ENCODE measurements around the gene ADNP2. TPM values are rescaled to one million over a fixed set of nuclear protein-coding genes. Genes with fewer than 3 reads are reported as not detected.
A peak's percentile ranks its signal among the peaks of the same experiment; 100 is the strongest.

The ADNP2 gene
- total RNA-seq, 1 donor from 2014 or later, result 19.2 TPM

GRCh38 chr18:80104364-80104779 lies 4.7 kb upstream of the ADNP2 start:
- peaks cover 11% of the 10 kb centered on the region for H3K4me1 Mint-ChIP-seq (ENCODE audit: unreplicated experiment)
- no peak overlapping the region for H3K4me3 Mint-ChIP-seq (ENCODE audit: unreplicated experiment)
- H3K27me3 Mint-ChIP-seq (ENCODE audit: unreplicated experiment), result no peaks in the 10 kb centered on the region
- DNase-seq (ENCODE audit: extremely low spot score, unreplicated experiment), result peak; percentile 66
- no peaks in the 10 kb centered on the region for H3K36me3 Mint-ChIP-seq (ENCODE audit: unreplicated experiment)
- no peak for TF ChIP-seq CTCF (IDR thresholded peaks at IDR 0.05)
- no peaks in the 10 kb centered on the region for H3K9me3 Mint-ChIP-seq (ENCODE audit: unreplicated experiment)
- peak overlapping the region; percentile 54 for H3K27ac Mint-ChIP-seq (ENCODE audit: unreplicated experiment)

GRCh38 chr18:80105369-80106167 lies 3.5 kb upstream of the ADNP2 start:
- peaks cover under 1% of the 10 kb centered on the region for H3K36me3 Mint-ChIP-seq (ENCODE audit: unreplicated experiment)
- TF ChIP-seq CTCF (IDR thresholded peaks at IDR 0.05), result no peak
- no peaks in the 10 kb centered on the region for H3K9me3 Mint-ChIP-seq (ENCODE audit: unreplicated experiment)
- H3K4me1 Mint-ChIP-seq (ENCODE audit: unreplicated experiment), result peaks cover 18% of the 10 kb centered on the region
- DNase-seq (ENCODE audit: extremely low spot score, unreplicated experiment), result peak; percentile 48
- H3K27me3 Mint-ChIP-seq (ENCODE audit: unreplicated experiment), result no peaks in the 10 kb centered on the region
- H3K4me3 Mint-ChIP-seq (ENCODE audit: unreplicated experiment), result no peak overlapping the region
- no peak overlapping the region for H3K27ac Mint-ChIP-seq (ENCODE audit: unreplicated experiment)

- H3K4me3 Mint-ChIP-seq (ENCODE audit: unreplicated experiment), result no peak overlapping the region
- no peak overlapping the region for H3K27ac Mint-ChIP-seq (ENCODE audit: unreplicated experiment)
- DNase-seq (ENCODE audit: extremely low spot score, unreplicated experiment), result no peak
- peaks cover 2% of the 10 kb centered on the region for H3K36me3 Mint-ChIP-seq (ENCODE audit: unreplicated experiment)
- H3K27me3 Mint-ChIP-seq (ENCODE audit: unreplicated experiment), result no peaks in the 10 kb centered on the region
- H3K9me3 Mint-ChIP-seq (ENCODE audit: unreplicated experiment), result no peaks in the 10 kb centered on the region
- no peak for TF ChIP-seq CTCF (IDR thresholded peaks at IDR 0.05)
- H3K4me1 Mint-ChIP-seq (ENCODE audit: unreplicated experiment), result peaks cover 23% of the 10 kb centered on the region
These were observed 2.5 kb upstream of the ADNP2 start for GRCh38 chr18:80106482-80107051.

- peaks cover 2% of the 10 kb centered on the region for H3K36me3 Mint-ChIP-seq (ENCODE audit: unreplicated experiment)
- peaks cover 23% of the 10 kb centered on the region for H3K4me1 Mint-ChIP-seq (ENCODE audit: unreplicated experiment)
- no peaks in the 10 kb centered on the region for H3K9me3 Mint-ChIP-seq (ENCODE audit: unreplicated experiment)
- DNase-seq (ENCODE audit: extremely low spot score, unreplicated experiment), result no peak
- H3K4me3 Mint-ChIP-seq (ENCODE audit: unreplicated experiment), result no peak overlapping the region
- no peak for TF ChIP-seq CTCF (IDR thresholded peaks at IDR 0.05)
- no peaks in the 10 kb centered on the region for H3K27me3 Mint-ChIP-seq (ENCODE audit: unreplicated experiment)
- no peak overlapping the region for H3K27ac Mint-ChIP-seq (ENCODE audit: unreplicated experiment)
These were observed 1.6 kb upstream of the ADNP2 start for GRCh38 chr18:80107426-80107825.

GRCh38 chr18:80108121-80108536 lies 933 bp upstream of the ADNP2 start:
- H3K4me3 Mint-ChIP-seq (ENCODE audit: unreplicated experiment), result peak overlapping the region; percentile 71
- no peak for DNase-seq (ENCODE audit: extremely low spot score, unreplicated experiment)
- TF ChIP-seq CTCF (IDR thresholded peaks at IDR 0.05), result no peak
- peak overlapping the region; percentile 88 for H3K27ac Mint-ChIP-seq (ENCODE audit: unreplicated experiment)
- H3K9me3 Mint-ChIP-seq (ENCODE audit: unreplicated experiment), result no peaks in the 10 kb centered on the region
- H3K36me3 Mint-ChIP-seq (ENCODE audit: unreplicated experiment), result peaks cover 2% of the 10 kb centered on the region
- peaks cover 26% of the 10 kb centered on the region for H3K4me1 Mint-ChIP-seq (ENCODE audit: unreplicated experiment)
- no peaks in the 10 kb centered on the region for H3K27me3 Mint-ChIP-seq (ENCODE audit: unreplicated experiment)

All from osteocyte (in vitro differentiated cells).